Right lobe of liver (tissue), 6 donors: ENCODE measurements around the gene MLEC. TPM values are rescaled to one million over a fixed set of nuclear protein-coding genes. Genes with fewer than 3 reads are reported as not detected.

ENCODE experiments used
- ATAC-seq, 4 donors: fragments of 200-7000 bp; cut with Tn5 transposase; one replicate each; pipeline ENCODE4 v1.9.1; 2020; ENCODE audit warnings: mild to moderate bottlenecking in 4 of 4, moderate library complexity in 4 of 4
- DNase-seq, 3 donors: peaks; one replicate each; pipeline ENCODE4 v3.0.0-alpha.2; 2020
- H3K27ac ChIP-seq, 3 donors: fragments of 200-600 bp; one replicate each; pipeline ENCODE4 v1.8.0; 2022
- H3K27me3 ChIP-seq, 2 donors: fragments of 200-600 bp; one replicate each; pipeline ENCODE4 v1.8.0; 2022
- H3K36me3 ChIP-seq, 4 donors: fragments of 200-600 bp; sonication (generic) in 1 of 4; one replicate each; pipeline versions ENCODE4 v1.5.1 to v1.8.0; 2017 to 2022; ENCODE audit warnings: control low read depth in 1 of 4
- H3K4me1 ChIP-seq, 4 donors: fragments of 200-600 bp; sonication (generic) in 1 of 4; one replicate each; pipeline versions ENCODE4 v1.5.1 to v1.8.0; 2017 to 2022; ENCODE audit warnings: control low read depth in 1 of 4
- H3K4me3 ChIP-seq, 3 donors: fragments of 200-600 bp; one replicate each; pipeline ENCODE4 v1.8.0; 2022
- H3K9me3 ChIP-seq, 4 donors: fragments of 200-600 bp; sonication (generic) in 1 of 4; one replicate each; pipeline versions ENCODE4 v1.5.1 to v1.8.0; 2017 to 2022; ENCODE audit warnings: control low read depth in 1 of 4
- POLR2A ChIP-seq: fragments of 450-650 bp; IDR thresholded peaks from one replicate; pipeline ENCODE4 v1.6.1; 2017; ENCODE audit warnings: antibody characterized with exemption, mild to moderate bottlenecking
- WGBS: methylation state at CpG from one replicate; pipeline ENCODE4 v1.1.6; 2018; ENCODE audit warnings: low coverage, low lambda C conversion rate; ENCODE audit not compliant: insufficient coverage; ENCODE audit errors: missing lambda C conversion rate; 5-methylcytosine and 5-hydroxymethylcytosine counted together
- intact Hi-C, 2 donors: fragments of 100-400 bp; cut with DNase I; formaldehyde crosslinking; loops; one replicate each; pipeline versions ENCODE4 v1.11.2 to v1.14.1; 2022
- total RNA-seq, 6 experiments: library from RNA; depleted of rRNA in 2 of 6; stranded (reverse); fragments of >200 nt in 2 of 6; fragmentation: NEBNext Ultra II Directional in 3 of 6; extraction: Animal tissue kit (Norgen Biotek cat#: 25700) in 3 of 6; gene quantifications; one replicate each; pipeline versions ENCODE4 v1.1.0 to v1.2.4, GENCODE V29; 2016 to 2023
- TF ChIP-seq, protein P1 (sequence below), 4 donors: fragments of 200-600 bp in 3 of 4; fragments of 450-650 bp in 1 of 4; IDR thresholded peaks; one replicate each; pipeline versions ENCODE4 v1.5.1 to v1.8.0; 2016 to 2022; ENCODE audit warnings: antibody characterized with exemption in 4 of 4, mild to moderate bottlenecking in 2 of 4
- donor health status: DM: no; HTN: yes; CAD: no.
- donor health status: DM: no; HTN: no; CAD: no.
- donor health status: DM: no; HTN: no; CAD: no.
- donor health status: DM: no; HTN: yes; CAD: no.
- donor health status: DM: no; HTN: yes; CAD: no.

MLEC gene
- total RNA-seq, 6 experiments from 2014 or later = 102 to 193 (median 126) TPM

- Histone ChIP-seq H3K27me3 (no peaks in the 10 kb centered on the region), H3K9me3 (no peaks in the 10 kb centered on the region), H3K27ac (peak overlapping the region; percentile 60 to 95 (median 87)), H3K4me3 (peak overlapping the region; percentile 96 to 99 (median 99)), H3K4me1 (peaks cover 0 to 44% (median 13%) of the 10 kb centered on the region in 4 donors), H3K36me3 (no peaks in the 10 kb centered on the region)
- 0% methylated on average over 15 of the region's 31 CpGs for WGBS
- ATAC-seq (no peak), DNase-seq (peak in 1 of 3 donors; percentile 63)
- TF ChIP-seq, protein P1, sequence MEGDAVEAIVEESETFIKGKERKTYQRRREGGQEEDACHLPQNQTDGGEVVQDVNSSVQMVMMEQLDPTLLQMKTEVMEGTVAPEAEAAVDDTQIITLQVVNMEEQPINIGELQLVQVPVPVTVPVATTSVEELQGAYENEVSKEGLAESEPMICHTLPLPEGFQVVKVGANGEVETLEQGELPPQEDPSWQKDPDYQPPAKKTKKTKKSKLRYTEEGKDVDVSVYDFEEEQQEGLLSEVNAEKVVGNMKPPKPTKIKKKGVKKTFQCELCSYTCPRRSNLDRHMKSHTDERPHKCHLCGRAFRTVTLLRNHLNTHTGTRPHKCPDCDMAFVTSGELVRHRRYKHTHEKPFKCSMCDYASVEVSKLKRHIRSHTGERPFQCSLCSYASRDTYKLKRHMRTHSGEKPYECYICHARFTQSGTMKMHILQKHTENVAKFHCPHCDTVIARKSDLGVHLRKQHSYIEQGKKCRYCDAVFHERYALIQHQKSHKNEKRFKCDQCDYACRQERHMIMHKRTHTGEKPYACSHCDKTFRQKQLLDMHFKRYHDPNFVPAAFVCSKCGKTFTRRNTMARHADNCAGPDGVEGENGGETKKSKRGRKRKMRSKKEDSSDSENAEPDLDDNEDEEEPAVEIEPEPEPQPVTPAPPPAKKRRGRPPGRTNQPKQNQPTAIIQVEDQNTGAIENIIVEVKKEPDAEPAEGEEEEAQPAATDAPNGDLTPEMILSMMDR (IDR thresholded peaks at IDR 0.05) = no peak
- no peak for TF ChIP-seq POLR2A
- intact Hi-C loops = no loop called here
Measured at GRCh38 chr12:120687578-120688289, 785 bp downstream of the MLEC start.

DNA sequence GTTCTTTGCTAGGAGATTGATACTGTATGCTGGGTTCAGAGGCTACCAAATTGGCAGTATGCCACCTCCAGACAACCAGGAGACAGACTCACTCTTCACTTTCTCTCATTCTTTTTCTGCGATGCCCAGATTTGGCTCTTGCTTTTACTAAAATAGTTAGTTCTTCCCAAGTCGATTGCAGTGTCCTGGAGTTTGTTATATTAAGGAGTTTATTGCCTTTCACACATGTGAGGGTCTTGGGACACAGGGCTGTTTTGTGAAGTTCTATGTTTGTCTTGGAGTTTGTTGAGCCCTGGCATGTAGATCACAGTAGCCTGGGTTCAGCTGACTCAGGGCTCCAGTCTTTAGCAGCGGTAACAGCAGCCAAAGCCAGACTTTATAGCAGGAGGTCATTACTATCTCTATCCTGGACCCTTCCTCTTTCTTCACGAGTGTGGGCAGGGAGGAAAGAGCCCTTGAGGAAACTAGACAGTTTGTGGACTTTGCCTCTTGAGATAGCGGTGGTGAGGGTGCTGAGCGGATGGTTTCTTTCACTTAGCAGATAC lies 1.6 kb downstream of the MLEC start:
- peak in 1 of 4 donors; percentile 0 for ATAC-seq
- peak overlapping the region; percentile 38 to 95 (median 87) for H3K27ac ChIP-seq
- intact Hi-C loops = no loop called here
- H3K4me1 ChIP-seq = peaks cover 0 to 52% (median 17%) of the 10 kb centered on the region in 4 donors
- no peaks in the 10 kb centered on the region for H3K36me3 ChIP-seq
- 3% methylated on average over 6 of the region's 6 CpGs for WGBS
- TF ChIP-seq, protein P1 (IDR thresholded peaks at IDR 0.05) = no peak
- no peak for TF ChIP-seq POLR2A
- peak overlapping the region; percentile 96 to 99 (median 99) for H3K4me3 ChIP-seq
- H3K27me3 ChIP-seq = no peaks in the 10 kb centered on the region
- DNase-seq = peak in 1 of 3 donors; percentile 61
- H3K9me3 ChIP-seq = no peaks in the 10 kb centered on the region

DNA sequence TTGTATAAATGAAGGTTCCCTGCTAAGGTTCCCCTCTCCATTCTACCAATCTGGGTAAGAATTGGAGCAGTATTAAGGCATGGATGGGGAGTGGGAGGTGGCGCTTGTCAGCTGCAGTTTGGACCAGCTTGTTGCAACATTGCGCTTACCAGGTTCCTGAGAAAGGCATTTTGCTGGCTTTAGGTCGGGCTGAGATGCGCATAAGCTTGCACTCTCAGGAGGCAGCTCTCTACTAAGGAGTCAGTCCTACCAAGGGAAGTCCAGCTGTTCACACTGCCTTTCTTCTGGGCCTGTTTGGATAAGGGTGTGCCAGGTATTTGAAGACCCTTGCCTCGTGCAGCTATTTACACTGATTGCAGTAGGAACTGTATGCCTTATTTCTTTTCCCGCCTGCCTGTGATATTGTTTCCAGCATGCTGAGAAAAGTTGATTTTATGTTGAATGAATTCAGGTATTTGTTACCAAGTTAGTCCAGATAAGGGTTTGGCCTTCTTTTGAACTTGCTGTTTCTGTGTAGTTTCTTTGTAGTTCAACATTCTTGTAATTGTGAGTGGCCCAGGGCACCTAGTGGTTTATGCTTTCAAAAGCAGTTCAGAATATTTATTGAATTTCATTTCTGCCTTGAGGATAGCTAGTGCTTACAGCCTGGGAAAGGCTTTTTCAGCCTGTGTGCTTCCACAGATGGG lies 2.6 kb downstream of the MLEC start:
- no peak for TF ChIP-seq POLR2A
- TF ChIP-seq, protein P1 (IDR thresholded peaks at IDR 0.05) = no peak
- Histone ChIP-seq H3K27me3 (no peaks in the 10 kb centered on the region), H3K4me1 (peaks cover 0 to 55% (median 17%) of the 10 kb centered on the region in 4 donors), H3K9me3 (no peaks in the 10 kb centered on the region), H3K36me3 (peaks cover 0 to 7% (median 3%) of the 10 kb centered on the region in 4 donors), H3K4me3 (peak overlapping the region; percentile 96 to 99 (median 99)), H3K27ac (peak overlapping the region in 1 of 3 donors; percentile 78)
- intact Hi-C loops = no loop called here
- 49% methylated on average over 2 of the region's 6 CpGs for WGBS
- ATAC-seq (no peak), DNase-seq (no peak)

- Histone ChIP-seq H3K36me3 (peaks cover 0 to 13% (median 6%) of the 10 kb centered on the region in 4 donors), H3K27ac (peak overlapping the region in 1 of 3 donors; percentile 78), H3K27me3 (no peaks in the 10 kb centered on the region), H3K4me3 (no peak overlapping the region), H3K4me1 (peaks cover 0 to 55% (median 17%) of the 10 kb centered on the region in 4 donors), H3K9me3 (no peaks in the 10 kb centered on the region)
- ATAC-seq (no peak), DNase-seq (no peak)
- intact Hi-C loops = no loop called here
- no peak for TF ChIP-seq POLR2A
- TF ChIP-seq, protein P1 (IDR thresholded peaks at IDR 0.05) = no peak
- 95% methylated on average over 2 of the region's 2 CpGs for WGBS
Measured at GRCh38 chr12:120690083-120690450, 3.1 kb downstream of the MLEC start.
